Hematopoietic multipotent progenitor cell treated with erythropoietin and hydrocortisone succinate and interleukin-3 and kit ligand, for 8 days (in vitro differentiated cells): Measurements from ENCODE around the gene COPS4.
"Not testable (repeated sequence)": the region's sequence is repeated elsewhere in the genome, so short reads cannot be mapped to it uniquely, and the experiment has no call there.

ENCODE experiments used
- DNase-seq: peaks from one replicate; pipeline ENCODE4 v3.0.0-alpha.2; 2015

The COPS4 gene

GRCh38 chr4:83034630-83035494, at the start of gene COPS4:
Gene COPS4 (plus strand): TSS chr4:83035183. CDS start chr4:83035225, 42 bp downstream.
- DNase-seq = peak; percentile 100

GRCh38 chr4:82987519-82987918, 47.5 kb upstream of the COPS4 start:
- DNase-seq = not testable (repeated sequence)

GRCh38 chr4:82988323-82988832, 46.6 kb upstream of the COPS4 start:
- no peak for DNase-seq

- DNase-seq = no peak
Observed at GRCh38 chr4:82989575-82990429, 45.2 kb upstream of the COPS4 start.

GRCh38 chr4:82994834-82995233, 40.1 kb upstream of the COPS4 start:
- no peak for DNase-seq

GRCh38 chr4:82998898-82999297, 36.1 kb upstream of the COPS4 start:
- no peak for DNase-seq

- DNase-seq = no peak
Observed at GRCh38 chr4:83002329-83002728, 32.7 kb upstream of the COPS4 start.

- not testable (repeated sequence) for DNase-seq
Observed at GRCh38 chr4:83003044-83003791, 31.8 kb upstream of the COPS4 start.

- DNase-seq = no peak
Observed at GRCh38 chr4:83009529-83009928, 25.5 kb upstream of the COPS4 start.

- peak; percentile 58 for DNase-seq
Observed at GRCh38 chr4:83010111-83010521, 24.9 kb upstream of the COPS4 start.

GRCh38 chr4:83010522-83011318, 24.3 kb upstream of the COPS4 start, which contains the start of gene LIN54:
Gene LIN54 (minus strand): TSS chr4:83010823. CDS start chr4:82984844, 25,979 bp downstream.
- DNase-seq = peak; percentile 77

- DNase-seq = no peak
Observed at GRCh38 chr4:83011689-83012199, 23.2 kb upstream of the COPS4 start.

GRCh38 chr4:83012200-83012686, 22.7 kb upstream of the COPS4 start:
- DNase-seq = peak; percentile 50

- DNase-seq = peak; percentile 97
Observed at GRCh38 chr4:83012687-83013419, 22.1 kb upstream of the COPS4 start.

- DNase-seq = no peak
Observed at GRCh38 chr4:83013420-83013867, 21.5 kb upstream of the COPS4 start.

- DNase-seq = peak; percentile 48
Observed at GRCh38 chr4:83013902-83014301, 21.1 kb upstream of the COPS4 start.

- DNase-seq = peak; percentile 72
Observed at GRCh38 chr4:83019794-83020494, 15.0 kb upstream of the COPS4 start.

GRCh38 chr4:83022724-83023450, 12.1 kb upstream of the COPS4 start:
- no peak for DNase-seq

- DNase-seq = not testable (repeated sequence)
Observed at GRCh38 chr4:83023599-83023998, 11.4 kb upstream of the COPS4 start.
